ENCODE data around the gene UIMC1. TPM values are rescaled to one million over a fixed set of nuclear protein-coding genes. Genes with fewer than 3 reads are reported as not detected.

The UIMC1 gene
- total and polyA plus RNA-seq, 2 of the 13 experiments (the other 11 are each of a cell fraction or from before 2014, with no cell fraction given): 18.9 to 32.7 TPM

GRCh38 chr5:177022386-177023302 lies 16.1 kb upstream of the UIMC1 start, which contains the start of gene ZNF346 (continued):
- TF ChIP-seq KLF16 (CRISPR knock-in tag; IDR thresholded peaks at IDR 0.05) (0 out of 4 replicates have a peak, but pooled peaks of 1 of the 2 experiments have one; percentile 28), SMYD3 (CRISPR knock-in tag; IDR thresholded peaks at IDR 0.05) (0 out of 2 replicates have a peak, but pooled peaks have one; percentile 53), ZNF768 (CRISPR knock-in tag; IDR thresholded peaks at IDR 0.05) (peak; percentile 70; the same call in 1 of the 2 replicates), ZNF784 (CRISPR knock-in tag; IDR thresholded peaks at IDR 0.05; ENCODE audit: borderline replicate concordance) (no peak), TARDBP (CRISPR knock-in tag; IDR thresholded peaks at IDR 0.05) (peak; percentile 73; the same call in 1 of the 2 replicates), TAF1 (CRISPR knock-in tag; IDR thresholded peaks at IDR 0.05) (peak; percentile 84), EEA1 (CRISPR knock-in tag; IDR thresholded peaks at IDR 0.05; ENCODE audit: borderline replicate concordance) (no peak), GLI4 (CRISPR knock-in tag; IDR thresholded peaks at IDR 0.05; ENCODE audit: borderline replicate concordance) (no peak; the same call in 1 of the 2 replicates), ZFP90 (CRISPR knock-in tag; IDR thresholded peaks at IDR 0.05; ENCODE audit: borderline replicate concordance) (no peak), KMT2B (CRISPR knock-in tag; IDR thresholded peaks at IDR 0.05) (peak; percentile 58; the same call in 1 of the 2 replicates), GABPA (IDR thresholded peaks at IDR 0.05; ENCODE audit: low read depth, low read length) (no peak), GABPA (CRISPR knock-in tag; IDR thresholded peaks at IDR 0.05; ENCODE audit: low read depth) (no peak), MBNL3 (CRISPR knock-in tag; conservative IDR thresholded peaks at IDR 0.05) (no peak), KLF6 (CRISPR knock-in tag; IDR thresholded peaks at IDR 0.05) (peak; percentile 56; the same call in 1 of the 2 replicates), RFX1 (IDR thresholded peaks at IDR 0.05) (no peak), SP140L (CRISPR knock-in tag; IDR thresholded peaks at IDR 0.05; ENCODE audit: borderline replicate concordance) (no peak)
- TF ChIP-seq, protein P1, sequence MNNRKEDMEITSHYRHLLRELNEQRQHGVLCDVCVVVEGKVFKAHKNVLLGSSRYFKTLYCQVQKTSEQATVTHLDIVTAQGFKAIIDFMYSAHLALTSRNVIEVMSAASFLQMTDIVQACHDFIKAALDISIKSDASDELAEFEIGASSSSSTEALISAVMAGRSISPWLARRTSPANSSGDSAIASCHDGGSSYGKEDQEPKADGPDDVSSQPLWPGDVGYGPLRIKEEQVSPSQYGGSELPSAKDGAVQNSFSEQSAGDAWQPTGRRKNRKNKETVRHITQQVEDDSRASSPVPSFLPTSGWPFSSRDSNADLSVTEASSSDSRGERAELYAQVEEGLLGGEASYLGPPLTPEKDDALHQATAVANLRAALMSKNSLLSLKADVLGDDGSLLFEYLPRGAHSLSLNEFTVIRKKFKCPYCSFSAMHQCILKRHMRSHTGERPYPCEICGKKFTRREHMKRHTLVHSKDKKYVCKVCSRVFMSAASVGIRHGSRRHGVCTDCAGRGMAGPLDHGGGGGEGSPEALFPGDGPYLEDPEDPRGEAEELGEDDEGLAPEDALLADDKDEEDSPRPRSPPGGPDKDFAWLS (CRISPR knock-in tag; IDR thresholded peaks at IDR 0.05; ENCODE audit: borderline replicate concordance): no peak
- TF ChIP-seq, protein P2, sequence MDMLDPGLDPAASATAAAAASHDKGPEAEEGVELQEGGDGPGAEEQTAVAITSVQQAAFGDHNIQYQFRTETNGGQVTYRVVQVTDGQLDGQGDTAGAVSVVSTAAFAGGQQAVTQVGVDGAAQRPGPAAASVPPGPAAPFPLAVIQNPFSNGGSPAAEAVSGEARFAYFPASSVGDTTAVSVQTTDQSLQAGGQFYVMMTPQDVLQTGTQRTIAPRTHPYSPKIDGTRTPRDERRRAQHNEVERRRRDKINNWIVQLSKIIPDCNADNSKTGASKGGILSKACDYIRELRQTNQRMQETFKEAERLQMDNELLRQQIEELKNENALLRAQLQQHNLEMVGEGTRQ (IDR thresholded peaks at IDR 0.05; ENCODE audit: low read depth, low read length): no peak
- TF ChIP-seq, protein P2 (CRISPR knock-in tag; IDR thresholded peaks at IDR 0.05; ENCODE audit: borderline replicate concordance): no peak
- TF ChIP-seq, protein P3, sequence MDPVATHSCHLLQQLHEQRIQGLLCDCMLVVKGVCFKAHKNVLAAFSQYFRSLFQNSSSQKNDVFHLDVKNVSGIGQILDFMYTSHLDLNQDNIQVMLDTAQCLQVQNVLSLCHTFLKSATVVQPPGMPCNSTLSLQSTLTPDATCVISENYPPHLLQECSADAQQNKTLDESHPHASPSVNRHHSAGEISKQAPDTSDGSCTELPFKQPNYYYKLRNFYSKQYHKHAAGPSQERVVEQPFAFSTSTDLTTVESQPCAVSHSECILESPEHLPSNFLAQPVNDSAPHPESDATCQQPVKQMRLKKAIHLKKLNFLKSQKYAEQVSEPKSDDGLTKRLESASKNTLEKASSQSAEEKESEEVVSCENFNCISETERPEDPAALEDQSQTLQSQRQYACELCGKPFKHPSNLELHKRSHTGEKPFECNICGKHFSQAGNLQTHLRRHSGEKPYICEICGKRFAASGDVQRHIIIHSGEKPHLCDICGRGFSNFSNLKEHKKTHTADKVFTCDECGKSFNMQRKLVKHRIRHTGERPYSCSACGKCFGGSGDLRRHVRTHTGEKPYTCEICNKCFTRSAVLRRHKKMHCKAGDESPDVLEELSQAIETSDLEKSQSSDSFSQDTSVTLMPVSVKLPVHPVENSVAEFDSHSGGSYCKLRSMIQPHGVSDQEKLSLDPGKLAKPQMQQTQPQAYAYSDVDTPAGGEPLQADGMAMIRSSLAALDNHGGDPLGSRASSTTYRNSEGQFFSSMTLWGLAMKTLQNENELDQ (CRISPR knock-in tag; IDR thresholded peaks at IDR 0.05; ENCODE audit: borderline replicate concordance): no peak
- TF ChIP-seq, protein P4, sequence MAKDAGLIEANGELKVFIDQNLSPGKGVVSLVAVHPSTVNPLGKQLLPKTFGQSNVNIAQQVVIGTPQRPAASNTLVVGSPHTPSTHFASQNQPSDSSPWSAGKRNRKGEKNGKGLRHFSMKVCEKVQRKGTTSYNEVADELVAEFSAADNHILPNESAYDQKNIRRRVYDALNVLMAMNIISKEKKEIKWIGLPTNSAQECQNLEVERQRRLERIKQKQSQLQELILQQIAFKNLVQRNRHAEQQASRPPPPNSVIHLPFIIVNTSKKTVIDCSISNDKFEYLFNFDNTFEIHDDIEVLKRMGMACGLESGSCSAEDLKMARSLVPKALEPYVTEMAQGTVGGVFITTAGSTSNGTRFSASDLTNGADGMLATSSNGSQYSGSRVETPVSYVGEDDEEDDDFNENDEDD (CRISPR knock-in tag; IDR thresholded peaks at IDR 0.05; ENCODE audit: borderline replicate concordance): peak; percentile 83
